IPS-15b (cell line): ENCODE measurements around the gene MND1.

Experiments used
- H3K27me3 ChIP-seq: one replicate; pipeline ENCODE4 v1.6.1; 2013; ENCODE audit warnings: low read length; ENCODE audit not compliant: control insufficient read depth, insufficient read depth
- H3K36me3 ChIP-seq: one replicate; pipeline ENCODE4 v1.6.1; 2013; ENCODE audit warnings: low read length; ENCODE audit not compliant: control insufficient read depth, insufficient read depth
- H3K4me1 ChIP-seq: one replicate; pipeline ENCODE4 v1.6.1; 2013; ENCODE audit warnings: mild to moderate bottlenecking, low read length; ENCODE audit not compliant: control insufficient read depth, insufficient read depth
- H3K4me3 ChIP-seq: one replicate; pipeline ENCODE4 v1.5.1; 2013; ENCODE audit warnings: low read depth, low read length
- H3K9ac ChIP-seq: one replicate; pipeline ENCODE4 v1.6.1; 2013; ENCODE audit warnings: low read depth, mild to moderate bottlenecking, low read length
- H3K9me3 ChIP-seq: one replicate; pipeline ENCODE4 v1.6.1; 2013; ENCODE audit warnings: mild to moderate bottlenecking, low read length; ENCODE audit not compliant: control insufficient read depth, insufficient read depth

The MND1 gene

GRCh38 chr4:153428941-153429475, 84.5 kb downstream of the MND1 start:
- Histone ChIP-seq H3K9ac (no peak overlapping the region), H3K27me3 (no peaks in the 10 kb centered on the region), H3K9me3 (no peaks in the 10 kb centered on the region), H3K36me3 (no peaks in the 10 kb centered on the region), H3K4me1 (no peaks in the 10 kb centered on the region), H3K4me3 (no peak overlapping the region)

DNA sequence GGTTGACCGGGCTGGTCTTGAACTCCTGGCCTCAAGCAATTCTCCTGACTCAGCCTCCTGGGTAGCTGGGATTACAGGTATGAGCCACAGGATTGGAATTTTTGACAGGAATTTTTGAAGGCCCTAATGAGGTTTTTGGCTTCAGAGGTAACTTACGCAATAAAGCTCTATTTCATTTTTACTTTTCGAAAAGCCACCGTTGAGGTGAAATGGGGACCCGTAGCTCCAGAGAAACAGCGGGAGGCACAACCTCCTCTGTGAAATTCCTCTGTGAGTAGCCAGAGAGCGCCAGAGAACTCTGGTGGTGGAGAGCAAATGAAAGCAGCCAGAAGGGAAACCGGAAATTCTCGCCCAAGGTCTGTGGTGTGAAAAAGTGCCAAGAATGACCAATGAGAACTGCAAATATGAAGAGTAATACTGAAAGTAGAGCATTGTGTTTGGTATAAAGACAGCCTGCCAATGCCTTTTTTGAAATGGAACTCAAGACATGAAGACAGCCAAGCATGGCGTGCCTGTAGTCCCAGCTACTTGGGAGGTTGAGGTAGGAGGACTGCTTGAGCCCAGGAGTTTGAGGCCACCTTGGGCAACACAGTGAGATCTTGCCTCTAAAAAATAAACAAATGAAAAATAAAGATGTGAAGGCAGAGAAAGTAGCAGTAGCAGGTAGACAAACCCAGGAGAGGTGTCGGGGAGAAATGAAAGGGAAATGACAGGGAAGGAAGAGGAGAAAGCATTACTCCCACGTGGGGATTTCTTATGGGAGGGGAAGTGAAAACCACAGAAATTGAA, 88.7 kb downstream of the MND1 start:
- Histone ChIP-seq H3K36me3 (no peaks in the 10 kb centered on the region), H3K27me3 (no peaks in the 10 kb centered on the region), H3K9me3 (no peaks in the 10 kb centered on the region), H3K4me3 (no peak overlapping the region), H3K4me1 (no peaks in the 10 kb centered on the region), H3K9ac (no peak overlapping the region)

DNA sequence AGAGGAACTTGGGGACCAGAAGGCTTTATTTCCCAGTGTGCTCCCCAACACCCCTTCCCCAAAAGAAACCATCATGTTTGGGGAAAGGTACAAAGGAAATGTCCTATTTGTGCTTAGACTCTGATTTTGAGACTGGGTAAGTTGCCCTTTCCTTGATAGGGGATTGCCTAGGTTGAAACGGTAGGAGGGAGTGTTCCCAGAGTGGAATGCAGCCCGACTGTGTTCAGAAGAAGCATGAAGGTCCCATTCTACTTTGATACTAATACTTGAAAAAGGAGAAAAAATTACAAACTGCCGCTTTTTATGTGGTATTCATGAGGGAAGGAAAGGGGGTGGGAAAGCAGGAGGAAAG, 89.2 kb downstream of the MND1 start:
- no peak overlapping the region for H3K4me3 ChIP-seq
- no peaks in the 10 kb centered on the region for H3K9me3 ChIP-seq
- H3K4me1 ChIP-seq = no peaks in the 10 kb centered on the region
- H3K9ac ChIP-seq = no peak overlapping the region
- H3K36me3 ChIP-seq = no peaks in the 10 kb centered on the region
- H3K27me3 ChIP-seq = no peaks in the 10 kb centered on the region

GRCh38 chr4:153434190-153434589, 89.7 kb downstream of the MND1 start:
- Histone ChIP-seq H3K36me3 (no peaks in the 10 kb centered on the region), H3K4me3 (no peak overlapping the region), H3K27me3 (no peaks in the 10 kb centered on the region), H3K9ac (no peak overlapping the region), H3K9me3 (no peaks in the 10 kb centered on the region), H3K4me1 (no peaks in the 10 kb centered on the region)

GRCh38 chr4:153438916-153439756, 94.6 kb downstream of the MND1 start:
- no peaks in the 10 kb centered on the region for H3K4me1 ChIP-seq
- no peak overlapping the region for H3K9ac ChIP-seq
- no peaks in the 10 kb centered on the region for H3K9me3 ChIP-seq
- H3K36me3 ChIP-seq = no peaks in the 10 kb centered on the region
- H3K4me3 ChIP-seq = no peak overlapping the region
- no peaks in the 10 kb centered on the region for H3K27me3 ChIP-seq

DNA sequence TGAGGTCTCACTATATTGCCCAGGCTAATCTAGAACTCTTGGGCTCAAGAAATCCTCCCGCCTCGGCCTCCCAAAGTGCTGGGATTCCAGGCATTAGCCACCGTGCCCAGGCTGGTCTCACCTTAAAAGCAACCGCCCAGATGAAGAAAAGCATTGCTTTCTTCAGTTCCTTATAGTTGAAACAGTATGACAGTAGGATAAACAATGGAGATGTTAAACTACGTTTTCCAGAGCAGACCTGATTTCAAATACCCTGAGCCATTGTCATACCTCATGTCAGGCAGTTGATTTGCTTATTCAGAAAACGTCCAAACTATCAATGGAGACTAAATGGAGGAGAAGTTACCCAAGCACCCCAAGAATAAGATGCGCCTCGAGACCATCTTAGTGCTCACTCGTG, 95.3 kb downstream of the MND1 start:
- no peak overlapping the region for H3K4me3 ChIP-seq
- no peak overlapping the region for H3K9ac ChIP-seq
- no peaks in the 10 kb centered on the region for H3K4me1 ChIP-seq

GRCh38 chr4:153440475-153440874, 96.0 kb downstream of the MND1 start:
- no peak overlapping the region for H3K4me3 ChIP-seq
- H3K27me3 ChIP-seq = no peaks in the 10 kb centered on the region
- H3K36me3 ChIP-seq = no peaks in the 10 kb centered on the region
- H3K9me3 ChIP-seq = no peaks in the 10 kb centered on the region
- H3K9ac ChIP-seq = no peak overlapping the region
- H3K4me1 ChIP-seq = no peaks in the 10 kb centered on the region

More for the DNA sequence above, 95.3 kb downstream of the MND1 start:
- H3K27me3 ChIP-seq = no peaks in the 10 kb centered on the region
- H3K36me3 ChIP-seq = no peaks in the 10 kb centered on the region
- no peaks in the 10 kb centered on the region for H3K9me3 ChIP-seq

- no peak overlapping the region for H3K4me3 ChIP-seq
- H3K36me3 ChIP-seq = no peaks in the 10 kb centered on the region
- no peaks in the 10 kb centered on the region for H3K4me1 ChIP-seq
- no peaks in the 10 kb centered on the region for H3K27me3 ChIP-seq
- H3K9me3 ChIP-seq = no peaks in the 10 kb centered on the region
- no peak overlapping the region for H3K9ac ChIP-seq
Measured at GRCh38 chr4:153447175-153447905, 102.9 kb downstream of the MND1 start.

DNA sequence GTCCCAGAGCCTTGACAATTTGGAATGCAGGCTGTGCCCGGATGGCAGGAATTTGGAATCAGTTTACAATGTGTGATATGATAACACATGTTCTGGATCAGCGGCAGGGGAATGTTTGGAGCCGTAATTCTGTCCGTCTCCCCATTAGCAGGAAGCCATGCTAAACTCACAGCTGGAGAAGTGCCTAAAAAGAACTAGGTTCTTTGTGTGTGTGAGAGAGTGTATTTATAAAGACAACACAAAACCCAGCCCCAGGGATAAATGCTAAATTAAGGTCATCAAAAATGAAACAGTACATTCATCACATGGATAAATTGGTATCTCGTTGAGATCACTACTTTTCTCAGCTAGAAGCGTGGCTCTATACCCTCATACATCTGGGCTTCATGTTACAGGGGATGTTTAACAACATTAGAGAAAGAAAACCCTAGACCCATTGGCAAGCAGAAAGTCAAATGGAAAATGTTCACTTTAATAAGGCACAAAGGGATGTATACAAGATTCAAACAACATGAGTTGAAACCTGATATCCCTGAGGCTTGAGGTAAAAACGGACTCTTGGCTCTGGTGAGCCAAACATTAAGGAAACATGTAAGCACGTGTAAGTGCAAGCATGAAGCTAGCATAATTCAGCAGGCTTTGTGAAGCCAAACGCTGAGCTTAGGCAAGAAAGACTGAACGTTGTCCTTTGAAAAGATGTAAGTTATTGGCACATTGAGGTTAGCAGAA, 103.7 kb downstream of the MND1 start:
- Histone ChIP-seq H3K9ac (no peak overlapping the region), H3K27me3 (no peaks in the 10 kb centered on the region), H3K4me3 (no peak overlapping the region), H3K4me1 (no peaks in the 10 kb centered on the region), H3K9me3 (no peaks in the 10 kb centered on the region), H3K36me3 (no peaks in the 10 kb centered on the region)

GRCh38 chr4:153449338-153449737, 104.8 kb downstream of the MND1 start:
- Histone ChIP-seq H3K9ac (no peak overlapping the region), H3K4me1 (no peaks in the 10 kb centered on the region), H3K9me3 (no peaks in the 10 kb centered on the region), H3K27me3 (no peaks in the 10 kb centered on the region), H3K4me3 (no peak overlapping the region), H3K36me3 (no peaks in the 10 kb centered on the region)

GRCh38 chr4:153450544-153450917, 106.0 kb downstream of the MND1 start:
- Histone ChIP-seq H3K27me3 (no peaks in the 10 kb centered on the region), H3K4me3 (no peak overlapping the region), H3K9ac (no peak overlapping the region), H3K4me1 (no peaks in the 10 kb centered on the region), H3K36me3 (no peaks in the 10 kb centered on the region), H3K9me3 (no peaks in the 10 kb centered on the region)
